GM12878 (cell line): ENCODE results near the gene NPEPPS. TPM values are rescaled to one million over a fixed set of nuclear protein-coding genes. Genes with fewer than 3 reads are reported as not detected.

ENCODE experiments used
- ATAC-seq: fragments of 200-7000 bp; cut with Tn5 transposase; 3 replicates; pipeline ENCODE4 v1.9.1; 2020; ENCODE audit warnings: mild to moderate bottlenecking, moderate library complexity
- BruUV-seq: library from RNA; stranded (reverse); fragments of 400-500 nt; replicated peaks from 2 replicates; lab custom pipeline; 2021; lab: Mats Ljungman, UMichigan
- CTCF ChIA-PET: fragments of 300-600 bp; sonication (Branson Sonifier 250); formaldehyde crosslinking; extraction: SDS; loops from one replicate; lab custom pipeline; 2021; ENCODE audit warnings: inconsistent platforms; lab: Yijun Ruan, JAX
- POLR2A ChIA-PET: fragments of 350-600 bp; formaldehyde crosslinking; extraction: SDS; loops from one replicate; lab custom pipeline; 2021; ENCODE audit warnings: inconsistent platforms; lab: Charles Lee
- RAD21 ChIA-PET: fragments of 300-600 bp; sonication (Branson Sonifier 250); formaldehyde crosslinking; loops from one replicate; lab custom pipeline; 2023; ENCODE audit warnings: antibody characterized with exemption; ENCODE audit not compliant: unreplicated experiment; lab: Charles Lee
- SMC1A ChIA-PET: fragments of 300-600 bp; sonication (Branson Sonifier 250); formaldehyde crosslinking; loops from one replicate; lab custom pipeline; 2023; ENCODE audit not compliant: unreplicated experiment, uncharacterized antibody; lab: Charles Lee
- DNase-seq: peaks from one replicate; pipeline ENCODE4 v3.0.0-alpha.2; 2011; ENCODE audit warnings: low read depth, low spot score
- FAIRE-seq: peaks from 3 replicates; lab custom pipeline; 2011; peaks lifted over from hg19 to GRCh38; lab: Jason Lieb, UNC
- H2AFZ ChIP-seq: 2 replicates; pipeline ENCODE4 v1.6.0; 2011; ENCODE audit warnings: low read depth, low read length, control low read depth; ENCODE audit not compliant: control insufficient read depth
- H3K27ac ChIP-seq: 2 replicates; pipeline ENCODE4 v1.5.1; 2011; ENCODE audit warnings: control low read depth; ENCODE audit not compliant: control insufficient read depth, insufficient read depth
- H3K27me3 ChIP-seq, 2 experiments: replicated peaks in 1 of 2; 2 replicates each; pipeline versions ENCODE4 v1.6.0 to v1.6.1; 2011; ENCODE audit warnings: low read length in 1 of 2; ENCODE audit not compliant: control insufficient read depth in 2 of 2, insufficient read depth in 2 of 2
- H3K36me3 ChIP-seq, 2 experiments: 2 replicates each; pipeline ENCODE4 v1.5.1; 2011; ENCODE audit warnings: low read length in 1 of 2; ENCODE audit not compliant: control insufficient read depth in 2 of 2, insufficient read depth in 2 of 2
- H3K4me1 ChIP-seq: 2 replicates; pipeline ENCODE4 v1.6.1; 2011; ENCODE audit warnings: mild to moderate bottlenecking, low read length, moderate library complexity, mixed read lengths; ENCODE audit not compliant: control insufficient read depth, insufficient read depth
- H3K4me2 ChIP-seq: 2 replicates; pipeline ENCODE4 v1.6.0; 2011; ENCODE audit warnings: control low read depth; ENCODE audit not compliant: control insufficient read depth, insufficient read depth
- H3K4me3 ChIP-seq: fragments of 200-600 bp; sonication (generic); 2 replicates; pipeline ENCODE4 v1.5.1; 2016
- H3K79me2 ChIP-seq: 2 replicates; pipeline ENCODE4 v1.6.0; 2011; ENCODE audit warnings: low read length; ENCODE audit not compliant: control insufficient read depth, insufficient read depth
- H3K9ac ChIP-seq: 2 replicates; pipeline ENCODE4 v1.8.0; 2011; ENCODE audit warnings: low read length, control low read depth, mixed read lengths; ENCODE audit not compliant: control insufficient read depth, insufficient read depth
- H3K9me3 ChIP-seq: replicated peaks from 3 replicates; pipeline ENCODE4 v1.5.1; 2011; ENCODE audit warnings: mild to moderate bottlenecking, low read length; ENCODE audit not compliant: control insufficient read depth, insufficient read depth
- H4K20me1 ChIP-seq: 2 replicates; pipeline ENCODE4 v1.6.0; 2011; ENCODE audit not compliant: control insufficient read depth, insufficient read depth
- BACH1 ChIP-seq: fragments of 450-650 bp; IDR thresholded peaks from 2 replicates; pipeline ENCODE4 v1.6.1; 2017; ENCODE audit warnings: mild to moderate bottlenecking, borderline replicate concordance
- CBX3 ChIP-seq: fragments of 200-600 bp; sonication (generic); IDR thresholded peaks from 2 replicates; pipeline ENCODE4 v1.6.1; 2016; ENCODE audit warnings: low read depth, borderline replicate concordance
- CTCF ChIP-seq, 3 experiments: IDR thresholded peaks in 2 of 3; conservative IDR thresholded peaks in 1 of 3; 2 replicates each; pipeline ENCODE4 v1.5.1; 2011; ENCODE audit warnings: low read depth in 3 of 3, low read length in 3 of 3, mild to moderate bottlenecking in 3 of 3, control low read depth in 2 of 3, moderate library complexity in 2 of 3, inconsistent platforms in 1 of 3, mixed read lengths in 1 of 3; ENCODE audit not compliant: control insufficient read depth in 2 of 3, insufficient read depth in 1 of 3; ENCODE audit errors: extremely low read depth in 1 of 3
- ELK1 ChIP-seq: IDR thresholded peaks from 2 replicates; pipeline ENCODE4 v1.6.1; 2012; ENCODE audit warnings: low read depth, low read length, improper control_type of control experiment
- ESRRA ChIP-seq: IDR thresholded peaks from 2 replicates; pipeline ENCODE4 v1.6.1; 2012; ENCODE audit warnings: mild to moderate bottlenecking, low read length, improper control_type of control experiment
- FOXK2 ChIP-seq: fragments of 450-650 bp; IDR thresholded peaks from 2 replicates; pipeline ENCODE4 v1.6.1; 2017; ENCODE audit warnings: mild to moderate bottlenecking, moderate library complexity
- GATAD2B ChIP-seq: fragments of 450-650 bp; conservative IDR thresholded peaks from 2 replicates; pipeline ENCODE4 v1.6.1; 2017; ENCODE audit warnings: low read depth, mild to moderate bottlenecking, moderate library complexity
- HDAC2 ChIP-seq: fragments of 200-600 bp; sonication (generic); IDR thresholded peaks from 2 replicates; pipeline ENCODE4 v1.6.1; 2017
- KDM1A ChIP-seq: fragments of 200-600 bp; sonication (generic); IDR thresholded peaks from 2 replicates; pipeline ENCODE4 v1.6.1; 2016; ENCODE audit warnings: borderline replicate concordance
- MTA2 ChIP-seq: fragments of 450-650 bp; IDR thresholded peaks from 2 replicates; pipeline ENCODE4 v1.6.1; 2016; ENCODE audit warnings: low read depth, mild to moderate bottlenecking, moderate library complexity
- MTA3 ChIP-seq: IDR thresholded peaks from 2 replicates; pipeline ENCODE4 v1.6.1; 2012; ENCODE audit warnings: low read length, inconsistent platforms, borderline replicate concordance
- NR2F1 ChIP-seq: fragments of 450-650 bp; conservative IDR thresholded peaks from 2 replicates; pipeline ENCODE4 v1.6.1; 2017; ENCODE audit warnings: mild to moderate bottlenecking
- NRF1 ChIP-seq: conservative IDR thresholded peaks from 2 replicates; pipeline ENCODE4 v1.6.1; 2011; ENCODE audit warnings: mild to moderate bottlenecking, low read depth, low read length, improper control_type of control experiment
- PBX3 ChIP-seq: IDR thresholded peaks from 2 replicates; pipeline ENCODE4 v1.6.1; 2011; ENCODE audit warnings: mild to moderate bottlenecking, low read depth, low read length, moderate library complexity; ENCODE audit not compliant: insufficient replicate concordance
- PKNOX1 ChIP-seq: fragments of 450-650 bp; IDR thresholded peaks from 2 replicates; pipeline ENCODE4 v1.6.1; 2016; ENCODE audit warnings: mild to moderate bottlenecking
- POLR2AphosphoS2 ChIP-seq: IDR thresholded peaks from 2 replicates; pipeline ENCODE4 v1.6.1; 2011; ENCODE audit warnings: low read depth, mild to moderate bottlenecking, low read length, improper control_type of control experiment, moderate library complexity
- RFX5 ChIP-seq: IDR thresholded peaks from 2 replicates; pipeline ENCODE4 v1.6.1; 2011; ENCODE audit warnings: low read depth, low read length, improper control_type of control experiment
- STAT1 ChIP-seq: fragments of 450-650 bp; conservative IDR thresholded peaks from 2 replicates; pipeline ENCODE4 v1.6.1; 2014; ENCODE audit warnings: antibody characterized with exemption, mild to moderate bottlenecking
- ZNF217 ChIP-seq: fragments of 450-650 bp; IDR thresholded peaks from 2 replicates; pipeline ENCODE4 v1.6.1; 2017; ENCODE audit warnings: antibody characterized with exemption, mild to moderate bottlenecking
- WGBS: methylation state at CpG from one replicate; pipeline ENCODE4 v1.1.6; 2016; ENCODE audit warnings: low lambda C conversion rate; ENCODE audit not compliant: insufficient replicate concordance, insufficient coverage; ENCODE audit errors: missing lambda C conversion rate; 5-methylcytosine and 5-hydroxymethylcytosine counted together
- in situ Hi-C: fragments of 300-500 bp; cut with MboI; formaldehyde crosslinking; loops from 9 replicates; pipeline ENCODE4 v1.14.3; 2018; ENCODE audit warnings: mixed read lengths
- intact Hi-C: fragments of 100-400 bp; cut with micrococcal nuclease; formaldehyde crosslinking; loops from one replicate; pipeline ENCODE4 v1.14.2; 2022; ENCODE audit not compliant: unreplicated experiment
- polyA plus RNA-seq, 11 experiments: library from polyadenylated mRNA; depleted of rRNA in 4 of 11; unstranded in 6 of 11; stranded (reverse) in 5 of 11; fragments of >200 nt; fragmentation: Nextera tagmentation in 4 of 11; fragmentation: Illumina TruSeq in 1 of 11; extraction: Ambion mirVana in 4 of 11; extraction: Trizol in 1 of 11; gene quantifications; 1 replicate in 1 of 11; 2 replicates in 10 of 11; pipeline versions ENCODE4 v1.2.1 to v1.2.3, GENCODE V29; 2011 to 2016; ENCODE audit warnings: inconsistent platforms in 2 of 11, missing spikeins in 2 of 11, low read depth in 1 of 11
- total RNA-seq, 4 experiments: library from RNA; depleted of rRNA in 3 of 4; stranded (reverse); fragments of >200 nt in 3 of 4; fragmentation: Illumina TruSeq in 1 of 4; extraction: Trizol in 1 of 4; gene quantifications; 2 replicates each; pipeline versions ENCODE4 v1.2.1 to v1.2.3, GENCODE V29; 2013 to 2021

The NPEPPS gene
- total and polyA plus RNA-seq, 10 of the 15 experiments (the other 5 are each of a cell fraction or from before 2014, with no cell fraction given) = 25.8 to 214 (median 64.6) TPM

- BruUV-seq = no TSS peak
- RAD21 ChIA-PET = no interaction called here
- Histone ChIP-seq H3K79me2 (no peaks in the 10 kb centered on the region), H3K9me3 (no peaks in the 10 kb centered on the region), H3K4me2 (no peak overlapping the region), H3K27me3 (no peaks in the 10 kb centered on the region), H2AFZ (no peak overlapping the region), H3K4me1 (no peaks in the 10 kb centered on the region), H3K4me3 (no peak overlapping the region), H3K27ac (no peak overlapping the region), H3K36me3 (peaks cover 0 to 32% of the 10 kb centered on the region in 2 experiments; a peak in 3 of 4 replicates), H4K20me1 (no peaks in the 10 kb centered on the region), H3K9ac (no peak overlapping the region)
- in situ Hi-C loops (no loop called here), intact Hi-C loops (no loop called here)
- FAIRE-seq (no peak), DNase-seq (no peak), ATAC-seq (no peak)
- CTCF ChIA-PET = no interaction called here
- WGBS = 90% methylated on average over 2 of the region's 2 CpGs
- SMC1A ChIA-PET = no interaction called here
- TF ChIP-seq FOXK2 (no peak), NR2F1 (no peak), CTCF (IDR thresholded peaks at IDR 0.05 in 2 of 3, conservative IDR thresholded peaks at IDR 0.05 in 1 of 3; ENCODE audit: control insufficient read depth in 2 of 3, extremely low read depth in 1 of 3, insufficient read depth in 1 of 3, low read depth in 3 of 3, low read length in 3 of 3) (no peak), BACH1 (no peak), PKNOX1 (no peak), ELK1 (no peak), RFX5 (no peak), STAT1 (no peak), KDM1A (no peak), NRF1 (no peak), MTA3 (no peak), CBX3 (no peak), ZNF217 (no peak), PBX3 (no peak), HDAC2 (no peak), MTA2 (no peak), ESRRA (no peak), POLR2AphosphoS2 (no peak), GATAD2B (no peak)
- POLR2A ChIA-PET = interaction anchor here (1.1 kb wide), 1 partner anchor 27 kb away, joined by 3 read pairs; no protein-coding TSS in a partner anchor
Observed at GRCh38 chr17:47622180-47622549, 91.3 kb downstream of the NPEPPS start.
